ENCODE measurements around the gene MTF1.

MTF1 gene

DNA sequence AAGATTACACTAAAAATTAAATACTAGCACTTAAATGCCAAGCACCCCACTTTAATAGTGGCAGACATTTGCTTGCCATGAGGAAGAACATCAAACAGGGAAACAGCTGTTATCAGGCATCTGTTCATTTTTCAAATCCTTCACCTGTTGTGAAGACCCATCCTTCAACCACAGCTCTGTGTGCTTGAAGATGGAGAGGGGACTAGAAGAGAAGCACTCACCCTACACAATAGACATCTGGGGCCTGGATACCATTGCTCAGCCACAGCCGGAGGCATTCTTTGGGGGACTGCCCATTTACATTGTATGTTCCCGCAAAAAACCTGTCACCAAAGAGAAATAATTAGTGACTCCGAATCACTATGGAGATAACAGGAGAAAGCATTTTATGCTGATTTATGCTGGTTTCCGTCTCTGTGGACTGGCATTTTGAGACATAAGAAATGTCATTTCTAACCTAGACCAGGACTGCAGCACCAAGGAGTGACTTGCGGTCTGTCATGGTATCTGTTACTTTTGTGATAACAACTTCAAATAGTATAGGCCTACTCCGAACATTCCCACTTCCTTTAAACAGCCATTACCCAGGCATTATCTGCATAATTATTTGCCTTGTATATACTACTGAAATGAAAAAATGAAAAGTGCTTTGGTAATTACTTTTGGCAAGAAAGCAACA lies 28.8 kb upstream of the MTF1 start:
- peaks cover 36% of the 10 kb centered on the region for H3K36me3 Mint-ChIP-seq (ENCODE audit: low read depth)
- no peak overlapping the region for H3K4me3 Mint-ChIP-seq
- no peak overlapping the region for H3K27ac Mint-ChIP-seq

DNA sequence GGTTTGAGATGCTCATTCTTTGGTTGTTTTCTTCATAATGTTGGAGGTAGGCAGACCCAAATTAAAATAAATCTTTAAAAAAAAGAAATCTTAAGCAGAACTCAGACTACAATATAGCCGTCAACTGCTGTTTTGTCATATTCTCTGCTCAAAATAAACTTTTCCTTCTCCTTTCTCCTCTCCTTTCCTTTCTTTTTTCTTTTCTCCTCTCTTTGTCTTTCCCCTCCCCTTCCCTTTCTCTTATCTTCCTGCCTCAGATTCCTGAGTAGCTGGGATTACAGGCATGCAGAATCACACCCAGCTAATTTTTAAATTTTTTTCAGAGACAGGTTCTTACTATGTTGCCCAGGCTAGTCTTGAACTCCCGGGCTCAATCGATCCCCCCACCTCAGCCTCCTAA lies 24.8 kb upstream of the MTF1 start:
- H3K36me3 Mint-ChIP-seq (ENCODE audit: low read depth), result peaks cover 50% of the 10 kb centered on the region
- H3K27me3 Mint-ChIP-seq (ENCODE audit: low read depth), result no peaks in the 10 kb centered on the region
- peaks cover 12% of the 10 kb centered on the region for H3K4me1 Mint-ChIP-seq (ENCODE audit: low read depth)
- peak overlapping the region; percentile 80 for H3K27ac Mint-ChIP-seq
- H3K4me3 Mint-ChIP-seq, result peak overlapping the region; percentile 58
- no peaks in the 10 kb centered on the region for H3K9me3 Mint-ChIP-seq
- DNase-seq (ENCODE audit: low spot score), result no peak

More for the DNA sequence above, 28.8 kb upstream of the MTF1 start:
- Mint-ChIP-seq H3K4me1 (ENCODE audit: low read depth) (peaks cover 11% of the 10 kb centered on the region), H3K27me3 (ENCODE audit: low read depth) (no peaks in the 10 kb centered on the region), H3K9me3 (no peaks in the 10 kb centered on the region)
- DNase-seq (ENCODE audit: low spot score), result no peak

DNA sequence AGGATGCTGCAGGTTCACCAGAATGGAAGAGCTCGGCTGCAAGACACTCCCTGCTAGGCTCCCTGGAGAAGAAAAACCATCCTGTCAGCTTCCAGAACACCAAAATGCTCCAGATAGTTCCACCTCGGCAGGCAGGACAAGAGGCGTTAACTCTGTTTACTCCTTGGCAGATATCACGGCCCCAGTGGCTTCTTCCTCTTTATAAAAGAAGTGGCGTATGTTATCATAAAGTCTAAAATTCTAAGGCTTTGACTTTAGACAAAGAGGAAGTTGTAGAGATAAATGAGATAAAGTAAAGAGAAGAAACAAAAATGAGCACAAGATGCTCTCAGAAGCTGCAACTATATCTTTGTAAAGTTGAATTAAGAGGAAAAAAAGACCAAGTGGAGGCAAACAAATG lies 24.3 kb upstream of the MTF1 start:
- Mint-ChIP-seq H3K27me3 (ENCODE audit: low read depth) (no peaks in the 10 kb centered on the region), H3K27ac (peak overlapping the region; percentile 80), H3K4me3 (peak overlapping the region; percentile 38), H3K4me1 (ENCODE audit: low read depth) (peaks cover 12% of the 10 kb centered on the region), H3K36me3 (ENCODE audit: low read depth) (peaks cover 50% of the 10 kb centered on the region), H3K9me3 (no peaks in the 10 kb centered on the region)
- DNase-seq (ENCODE audit: low spot score), result no peak

GRCh38 chr1:37879865-37880264 lies 20.5 kb upstream of the MTF1 start:
- Mint-ChIP-seq H3K4me3 (no peak overlapping the region), H3K4me1 (ENCODE audit: low read depth) (peaks cover 12% of the 10 kb centered on the region), H3K27ac (no peak overlapping the region), H3K9me3 (no peaks in the 10 kb centered on the region), H3K27me3 (ENCODE audit: low read depth) (no peaks in the 10 kb centered on the region), H3K36me3 (ENCODE audit: low read depth) (peaks cover 40% of the 10 kb centered on the region)
- no peak for DNase-seq (ENCODE audit: low spot score)

GRCh38 chr1:37878071-37878470 lies 18.7 kb upstream of the MTF1 start:
- Mint-ChIP-seq H3K4me3 (no peak overlapping the region), H3K27ac (no peak overlapping the region), H3K9me3 (no peaks in the 10 kb centered on the region), H3K36me3 (ENCODE audit: low read depth) (peaks cover 43% of the 10 kb centered on the region), H3K4me1 (ENCODE audit: low read depth) (peaks cover 1% of the 10 kb centered on the region), H3K27me3 (ENCODE audit: low read depth) (no peaks in the 10 kb centered on the region)
- DNase-seq (ENCODE audit: low spot score), result no peak

DNA sequence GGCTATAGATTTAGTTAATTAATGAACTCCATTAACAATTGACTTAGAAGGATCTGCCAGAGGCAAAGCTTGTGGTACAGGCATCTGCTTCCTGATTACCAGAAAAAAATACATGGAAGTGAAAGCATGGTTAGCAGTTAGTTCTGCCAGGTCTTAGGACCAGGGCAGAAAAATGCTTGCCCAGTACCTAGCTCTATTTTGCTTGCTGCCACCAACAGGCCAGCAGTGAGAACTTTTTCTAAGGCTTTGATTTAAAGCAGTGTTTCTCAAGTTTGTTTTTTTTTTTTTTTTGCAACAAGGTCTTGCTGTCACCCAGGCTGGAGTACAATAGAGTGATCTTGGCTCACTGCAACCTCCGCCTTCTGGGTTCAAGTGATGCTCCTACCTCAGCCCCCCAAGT lies 16.4 kb upstream of the MTF1 start:
- Mint-ChIP-seq H3K27me3 (ENCODE audit: low read depth) (no peaks in the 10 kb centered on the region), H3K27ac (no peak overlapping the region), H3K4me3 (no peak overlapping the region), H3K4me1 (ENCODE audit: low read depth) (no peaks in the 10 kb centered on the region), H3K9me3 (no peaks in the 10 kb centered on the region), H3K36me3 (ENCODE audit: low read depth) (peaks cover 35% of the 10 kb centered on the region)
- no peak for DNase-seq (ENCODE audit: low spot score)

DNA sequence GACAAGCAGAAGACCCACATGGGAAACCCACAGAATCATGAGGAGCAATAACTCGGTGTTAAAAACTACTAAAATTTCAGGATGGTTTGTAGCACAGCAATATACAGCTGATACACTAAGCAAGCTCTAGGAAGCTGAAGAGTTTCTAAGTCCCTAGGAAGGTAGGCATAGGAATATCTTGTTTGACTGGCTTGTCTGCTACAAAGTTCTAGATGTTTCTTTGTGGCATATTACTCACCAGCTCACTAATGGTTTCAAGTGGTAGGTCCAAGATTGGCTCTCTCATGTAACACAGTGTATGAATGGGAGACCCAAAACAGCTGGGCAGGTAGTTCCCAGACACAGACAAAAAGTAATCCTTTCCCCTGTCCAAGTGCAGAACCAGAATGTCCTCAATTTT lies 13.3 kb upstream of the MTF1 start:
- no peaks in the 10 kb centered on the region for H3K9me3 Mint-ChIP-seq
- no peak for DNase-seq (ENCODE audit: low spot score)
- H3K36me3 Mint-ChIP-seq (ENCODE audit: low read depth), result peaks cover 44% of the 10 kb centered on the region
- no peaks in the 10 kb centered on the region for H3K4me1 Mint-ChIP-seq (ENCODE audit: low read depth)
- no peak overlapping the region for H3K4me3 Mint-ChIP-seq
- H3K27ac Mint-ChIP-seq, result no peak overlapping the region
- no peaks in the 10 kb centered on the region for H3K27me3 Mint-ChIP-seq (ENCODE audit: low read depth)

DNA sequence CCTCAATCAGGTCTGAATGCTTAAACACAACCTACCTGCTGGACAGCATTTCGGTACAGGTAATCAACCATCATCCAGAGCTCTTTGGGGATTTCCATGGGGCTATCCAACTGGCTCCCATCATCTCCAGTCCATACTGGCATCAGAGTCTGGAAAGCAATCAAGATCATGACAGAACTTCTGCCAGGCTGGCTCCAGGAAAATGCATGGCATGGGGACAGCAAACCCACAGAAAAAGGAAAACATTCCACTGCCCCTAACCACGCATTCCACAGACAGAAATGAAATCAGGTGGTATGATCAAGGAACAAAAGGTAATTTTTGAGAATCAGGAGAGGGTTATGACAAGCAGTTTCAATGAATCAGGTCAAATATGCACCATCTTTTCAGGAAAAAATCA lies 9.1 kb upstream of the MTF1 start:
- DNase-seq (ENCODE audit: low spot score), result no peak
- no peak overlapping the region for H3K27ac Mint-ChIP-seq
- no peaks in the 10 kb centered on the region for H3K27me3 Mint-ChIP-seq (ENCODE audit: low read depth)
- H3K4me1 Mint-ChIP-seq (ENCODE audit: low read depth), result peaks cover 3% of the 10 kb centered on the region
- H3K9me3 Mint-ChIP-seq, result no peaks in the 10 kb centered on the region
- H3K4me3 Mint-ChIP-seq, result no peak overlapping the region
- H3K36me3 Mint-ChIP-seq (ENCODE audit: low read depth), result peaks cover 39% of the 10 kb centered on the region

DNA sequence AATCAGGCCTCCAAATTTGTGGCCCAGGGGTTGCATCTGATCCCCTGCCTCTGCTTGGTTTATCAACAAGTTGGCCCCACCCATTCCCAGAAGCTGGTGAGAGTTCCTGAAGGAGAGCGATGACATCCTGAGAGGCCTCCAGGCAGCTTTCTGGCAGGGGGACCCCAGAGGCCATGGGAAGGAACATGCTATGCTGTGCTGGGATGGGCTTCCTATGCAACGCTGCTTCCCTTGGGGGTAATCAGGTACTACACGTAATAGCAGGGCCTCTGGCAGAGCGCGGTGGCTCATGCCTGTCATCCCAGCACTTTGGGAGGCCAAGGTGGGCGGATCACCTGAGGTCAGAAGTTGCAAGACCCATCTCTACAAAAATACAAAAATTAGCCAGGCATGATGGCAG lies 8.4 kb upstream of the MTF1 start:
- Mint-ChIP-seq H3K4me3 (no peak overlapping the region), H3K27me3 (ENCODE audit: low read depth) (no peaks in the 10 kb centered on the region), H3K4me1 (ENCODE audit: low read depth) (peaks cover 3% of the 10 kb centered on the region), H3K36me3 (ENCODE audit: low read depth) (peaks cover 34% of the 10 kb centered on the region), H3K9me3 (no peaks in the 10 kb centered on the region), H3K27ac (no peak overlapping the region)
- no peak for DNase-seq (ENCODE audit: low spot score)

DNA sequence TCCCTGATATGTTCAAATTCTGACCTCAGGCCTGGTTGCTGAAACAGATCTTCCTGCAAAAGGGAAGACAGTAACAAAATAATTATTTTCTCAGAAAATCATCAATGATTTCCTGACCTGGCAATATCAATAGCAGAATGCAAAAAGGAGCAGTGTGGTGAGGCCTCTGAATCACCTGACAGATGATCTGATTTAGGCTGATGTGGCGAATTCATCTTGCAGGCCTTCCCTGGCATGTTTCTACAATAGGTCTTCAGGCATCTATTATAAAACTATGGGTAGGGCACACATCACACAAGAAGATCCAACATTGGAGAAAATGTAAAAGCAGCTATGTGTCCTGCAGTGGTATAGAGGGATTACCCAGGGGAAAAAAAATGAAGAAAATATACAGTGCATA lies 7.1 kb upstream of the MTF1 start:
- Mint-ChIP-seq H3K27me3 (ENCODE audit: low read depth) (no peaks in the 10 kb centered on the region), H3K4me1 (ENCODE audit: low read depth) (peaks cover 3% of the 10 kb centered on the region), H3K27ac (no peak overlapping the region), H3K4me3 (no peak overlapping the region), H3K9me3 (no peaks in the 10 kb centered on the region), H3K36me3 (ENCODE audit: low read depth) (peaks cover 36% of the 10 kb centered on the region)
- DNase-seq (ENCODE audit: low spot score), result no peak

DNA sequence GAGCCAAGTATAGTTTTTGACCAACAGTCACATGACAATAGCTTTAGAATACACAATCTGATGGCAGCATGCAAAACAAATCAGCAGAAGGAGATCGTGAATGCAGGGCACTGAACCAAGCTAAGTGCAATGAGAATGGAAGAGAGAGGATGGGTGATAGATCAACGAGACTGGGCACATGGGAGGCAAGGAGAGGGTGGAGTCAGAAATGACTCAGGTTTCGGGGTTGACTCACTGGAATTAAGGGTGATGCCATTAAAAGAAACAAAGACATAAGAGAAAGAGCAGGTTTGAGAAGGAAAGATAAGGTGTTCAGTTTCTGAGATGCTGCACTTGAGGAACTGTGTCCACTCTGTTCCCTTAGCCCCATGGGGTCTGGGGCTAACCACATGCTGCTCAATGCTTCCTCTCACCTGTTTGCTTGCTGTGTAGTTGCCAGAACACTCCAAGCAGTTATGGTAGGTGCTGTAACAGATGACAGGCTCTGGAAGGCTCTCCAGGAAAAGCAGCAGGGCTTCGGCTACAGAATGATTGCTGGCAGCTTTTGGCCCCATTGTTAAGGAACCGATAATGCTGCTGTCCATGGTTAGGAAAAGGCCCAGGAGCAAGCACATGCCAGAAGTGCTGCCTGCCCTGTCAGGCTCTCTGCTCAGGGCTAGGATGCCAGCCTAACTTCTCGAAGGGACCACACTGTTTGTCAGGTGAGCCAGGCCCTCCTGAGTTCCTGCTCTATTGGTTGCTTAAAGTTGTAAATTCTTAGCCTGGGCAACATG lies 6.1 kb upstream of the MTF1 start:
- Mint-ChIP-seq H3K4me1 (ENCODE audit: low read depth) (peaks cover 5% of the 10 kb centered on the region), H3K36me3 (ENCODE audit: low read depth) (peaks cover 35% of the 10 kb centered on the region), H3K27ac (peak overlapping the region; percentile 43), H3K4me3 (no peak overlapping the region), H3K9me3 (no peaks in the 10 kb centered on the region), H3K27me3 (ENCODE audit: low read depth) (no peaks in the 10 kb centered on the region)
- DNase-seq (ENCODE audit: low spot score), result peak; percentile 15

- DNase-seq (ENCODE audit: low spot score), result no peak
- Mint-ChIP-seq H3K36me3 (ENCODE audit: low read depth) (peaks cover 23% of the 10 kb centered on the region), H3K27ac (no peak overlapping the region), H3K27me3 (ENCODE audit: low read depth) (no peaks in the 10 kb centered on the region), H3K4me3 (no peak overlapping the region), H3K9me3 (no peaks in the 10 kb centered on the region), H3K4me1 (ENCODE audit: low read depth) (peaks cover 20% of the 10 kb centered on the region)
Observed at GRCh38 chr1:37862330-37862729, 2.9 kb upstream of the MTF1 start.

- Mint-ChIP-seq H3K4me1 (ENCODE audit: low read depth) (peaks cover 23% of the 10 kb centered on the region), H3K27ac (no peak overlapping the region), H3K36me3 (ENCODE audit: low read depth) (peaks cover 23% of the 10 kb centered on the region), H3K4me3 (no peak overlapping the region), H3K27me3 (ENCODE audit: low read depth) (no peaks in the 10 kb centered on the region), H3K9me3 (no peaks in the 10 kb centered on the region)
- DNase-seq (ENCODE audit: low spot score), result no peak
Observed at GRCh38 chr1:37861151-37861550, 1.8 kb upstream of the MTF1 start.

DNA sequence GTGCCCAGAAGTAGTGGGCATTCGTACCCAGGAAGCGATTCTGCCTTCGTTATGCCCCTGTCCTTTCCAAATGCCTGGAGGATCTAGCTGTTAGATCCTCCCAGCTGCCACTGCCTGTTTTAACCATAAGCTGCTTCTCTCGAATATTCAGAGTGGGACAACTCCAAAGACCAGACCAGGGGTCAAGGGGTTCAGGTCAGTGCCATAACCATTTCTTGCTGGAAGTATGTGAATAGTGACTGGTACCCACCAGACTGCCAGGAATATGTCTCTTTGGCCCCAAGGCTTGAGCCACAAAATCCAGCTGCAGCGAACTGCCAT lies 914 bp upstream of the MTF1 start:
- Mint-ChIP-seq H3K27ac (peak overlapping the region; percentile 95), H3K9me3 (no peaks in the 10 kb centered on the region), H3K4me1 (ENCODE audit: low read depth) (peaks cover 22% of the 10 kb centered on the region), H3K36me3 (ENCODE audit: low read depth) (peaks cover 19% of the 10 kb centered on the region), H3K27me3 (ENCODE audit: low read depth) (no peaks in the 10 kb centered on the region), H3K4me3 (peak overlapping the region; percentile 93)
- DNase-seq (ENCODE audit: low spot score), result no peak
